ENCODE results near the gene PIN1.

The PIN1 gene

GRCh38 chr19:9891609-9892373 is 56.7 kb downstream of the PIN1 start:
- DNase-seq, result no peak
